GM12873 (cell line): ENCODE data around the gene TUBA1A.

Experiments
- CTCF ChIP-seq: IDR thresholded peaks from 2 replicates; pipeline ENCODE4 v1.5.1; 2012; ENCODE audit warnings: low read depth, mild to moderate bottlenecking, moderate library complexity, low read length, control low read depth; ENCODE audit not compliant: insufficient read depth; ENCODE audit errors: missing control alignments

Gene TUBA1A

DNA sequence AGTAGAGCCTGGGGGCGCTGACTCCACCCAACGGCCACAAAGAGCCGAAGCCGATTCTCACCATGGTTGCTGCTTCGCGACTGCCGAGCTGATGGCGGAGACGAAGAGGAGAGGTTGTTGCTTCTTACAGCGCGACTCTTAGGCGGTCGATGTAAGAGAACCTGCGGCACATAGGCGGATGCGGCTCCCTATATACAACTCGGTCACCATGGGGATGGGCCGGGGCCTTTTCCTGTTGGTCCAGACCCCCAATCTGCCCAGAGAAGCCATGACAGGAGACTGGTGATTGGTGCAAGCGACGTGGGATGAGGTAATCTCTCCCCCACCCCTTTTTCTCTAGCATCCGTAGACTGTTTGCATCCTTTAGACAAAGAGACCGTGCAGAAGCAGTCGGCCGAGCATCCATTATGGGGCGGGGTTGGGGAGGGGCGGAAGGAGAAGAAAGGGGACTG lies at the start of gene TUBA1A:
Gene TUBA1A (minus strand): TSS at position 165 of the 452 bp plus-strand sequence. CDS start 101 bp downstream, at position 64.
- no peak for TF ChIP-seq CTCF

DNA sequence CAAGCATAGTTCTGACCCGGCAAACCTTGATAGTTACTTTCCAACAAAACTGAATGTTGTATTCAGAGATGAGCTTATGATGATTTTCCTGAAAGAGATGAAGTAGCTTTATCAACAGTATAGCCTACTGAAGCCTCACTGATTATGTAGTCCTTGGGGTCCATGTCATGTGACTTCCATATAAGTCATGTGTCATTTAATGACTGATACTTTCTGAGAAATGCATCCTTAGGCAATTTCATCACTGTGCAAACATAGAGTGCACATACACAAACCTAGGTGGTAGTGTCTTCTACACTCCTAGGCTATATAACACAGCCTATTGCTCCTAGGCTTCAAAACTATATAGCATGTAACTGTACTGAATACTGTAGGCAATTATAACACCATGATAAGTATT lies 47.5 kb upstream of the TUBA1A start:
- no peak for TF ChIP-seq CTCF

- no peak for TF ChIP-seq CTCF
These were observed 45.1 kb upstream of the TUBA1A start for GRCh38 chr12:49233842-49234526.

DNA sequence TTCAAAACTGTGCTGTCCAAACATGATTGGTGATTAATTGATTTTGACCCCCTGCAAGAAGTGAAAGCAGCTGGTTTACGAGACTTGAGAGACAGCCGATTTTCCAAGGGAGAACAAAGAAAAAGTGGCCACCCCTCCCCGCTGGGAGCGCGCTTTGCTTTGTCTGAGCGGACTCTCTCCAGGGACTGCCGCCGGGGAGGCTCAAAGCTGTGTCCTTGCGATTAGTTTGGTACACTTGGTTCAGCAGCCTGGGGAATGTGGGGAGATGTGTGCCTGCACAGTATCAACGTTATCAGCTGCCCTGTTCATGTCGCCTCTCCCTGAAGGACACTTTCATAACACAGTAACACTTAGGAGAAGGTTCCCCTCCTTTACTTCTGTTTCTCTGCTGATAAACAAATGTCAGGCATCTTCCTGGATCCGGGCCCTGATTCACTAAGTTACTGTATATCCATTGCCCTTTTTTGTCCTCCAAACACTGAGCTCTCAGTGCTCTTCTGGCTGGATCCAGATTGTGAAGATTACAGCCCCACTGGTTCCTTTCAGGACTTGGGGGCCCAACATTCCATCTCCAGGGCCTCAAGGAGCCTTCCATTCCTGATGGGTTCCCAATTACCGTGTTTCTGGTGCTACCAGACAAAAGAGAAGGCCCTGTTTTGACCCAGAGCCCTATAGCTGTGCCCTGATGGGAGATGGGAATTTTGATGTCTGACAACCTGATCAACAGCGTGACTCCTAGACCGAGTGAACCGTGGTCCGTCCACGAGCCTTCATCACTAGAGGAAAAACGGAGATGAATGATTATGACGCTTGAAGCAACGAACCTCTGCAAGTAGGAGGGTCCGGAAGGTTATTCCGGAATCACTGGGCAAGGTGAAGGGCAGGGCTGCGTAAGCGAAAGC lies 44.3 kb upstream of the TUBA1A start:
- TF ChIP-seq CTCF: no peak

DNA sequence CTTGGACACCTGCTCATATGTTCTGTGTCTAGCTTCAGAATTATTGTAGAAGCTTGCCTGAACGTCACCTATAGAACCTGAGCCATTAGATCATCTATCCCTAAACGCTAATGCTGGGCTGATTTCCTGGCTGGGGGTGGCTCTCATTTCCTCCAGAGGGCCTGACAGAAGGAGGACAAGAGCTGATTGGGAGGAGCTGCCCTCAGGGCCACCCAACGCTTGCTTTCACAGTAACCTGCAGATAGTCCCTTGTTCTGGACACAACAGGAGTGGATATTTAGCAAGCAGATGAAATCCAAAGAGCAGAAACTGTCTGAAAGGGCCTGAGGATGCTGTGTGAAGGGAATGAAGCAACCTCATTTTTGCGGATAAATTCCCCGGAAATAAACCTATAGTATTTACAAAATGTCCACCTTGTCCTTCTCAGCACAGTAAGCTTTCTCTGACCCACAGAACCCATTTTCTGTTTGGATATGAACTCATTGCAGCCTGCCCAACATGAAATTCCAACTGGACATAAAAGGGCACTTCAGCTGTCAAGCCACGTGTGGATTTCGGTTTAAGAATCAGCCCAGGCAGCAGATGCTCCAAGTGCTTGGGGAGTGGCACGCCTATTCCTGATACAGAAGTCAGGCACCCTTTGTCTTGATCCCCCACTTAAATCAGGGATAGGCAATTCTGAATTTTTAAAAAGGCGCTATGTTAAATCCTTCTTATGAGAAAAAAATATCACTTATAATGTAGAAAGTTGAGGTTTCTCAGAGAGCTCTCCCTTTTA lies 43.2 kb upstream of the TUBA1A start:
- TF ChIP-seq CTCF: no peak

DNA sequence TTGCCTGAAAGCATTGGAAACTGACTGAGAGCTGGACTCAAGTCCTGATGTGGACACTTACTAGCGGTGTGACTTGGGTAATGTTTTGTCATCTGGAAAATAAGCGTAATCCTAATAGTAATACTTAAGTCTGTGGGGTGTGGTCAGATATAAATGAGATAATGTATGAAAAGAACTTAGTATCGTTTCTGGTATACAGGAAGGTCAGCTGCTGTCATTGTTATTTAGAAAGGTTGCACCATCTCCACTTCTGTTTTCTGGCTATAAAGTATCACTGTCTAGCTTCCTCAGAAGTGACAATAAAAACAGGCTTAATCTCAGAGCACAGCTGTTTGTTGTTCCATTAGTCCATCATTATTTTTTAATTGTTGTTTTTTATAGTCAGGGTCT lies 41.9 kb upstream of the TUBA1A start:
- no peak for TF ChIP-seq CTCF
